ENCODE results near the gene PRDM16.

Gene PRDM16

GRCh38 chr1:3111348-3112021 is 42.5 kb downstream of the PRDM16 start:
- DNase-seq: no peak

- DNase-seq: no peak
Measured at GRCh38 chr1:3112526-3112925, 43.5 kb downstream of the PRDM16 start.

GRCh38 chr1:3113047-3113740 is 44.2 kb downstream of the PRDM16 start:
- no peak for DNase-seq

GRCh38 chr1:3113741-3114056 is 44.7 kb downstream of the PRDM16 start:
- no peak for DNase-seq

- no peak for DNase-seq
Measured at GRCh38 chr1:3114131-3114744, 45.2 kb downstream of the PRDM16 start.

- no peak for DNase-seq
Measured at GRCh38 chr1:3114846-3115245, 45.8 kb downstream of the PRDM16 start.

GRCh38 chr1:3115275-3116149 is 46.5 kb downstream of the PRDM16 start:
- no peak for DNase-seq

- DNase-seq: no peak
Measured at GRCh38 chr1:3116150-3116510, 47.1 kb downstream of the PRDM16 start.

- no peak for DNase-seq
Measured at GRCh38 chr1:3116560-3116959, 47.6 kb downstream of the PRDM16 start.

- DNase-seq: no peak
Measured at GRCh38 chr1:3117879-3118278, 48.9 kb downstream of the PRDM16 start.

- no peak for DNase-seq
Measured at GRCh38 chr1:3119061-3119460, 50.1 kb downstream of the PRDM16 start.

GRCh38 chr1:3119725-3120124 is 50.7 kb downstream of the PRDM16 start:
- no peak for DNase-seq

GRCh38 chr1:3120140-3120539 is 51.1 kb downstream of the PRDM16 start:
- DNase-seq: no peak

GRCh38 chr1:3120994-3121393 is 52.0 kb downstream of the PRDM16 start:
- DNase-seq: no peak

GRCh38 chr1:3121401-3122210 is 52.6 kb downstream of the PRDM16 start:
- DNase-seq: no peak

GRCh38 chr1:3122311-3122710 is 53.3 kb downstream of the PRDM16 start:
- DNase-seq: no peak

- no peak for DNase-seq
Measured at GRCh38 chr1:3124246-3124645, 55.2 kb downstream of the PRDM16 start.

GRCh38 chr1:3125078-3125477 is 56.1 kb downstream of the PRDM16 start:
- no peak for DNase-seq

- no peak for DNase-seq
Measured at GRCh38 chr1:3125546-3126368, 56.8 kb downstream of the PRDM16 start.

- DNase-seq: no peak
Measured at GRCh38 chr1:3126756-3127678, 58.0 kb downstream of the PRDM16 start.

- no peak for DNase-seq
Measured at GRCh38 chr1:3127738-3128137, 58.7 kb downstream of the PRDM16 start.

Measured in SIG-M5 (cell line).